ENCODE measurements around the gene NOVA2.

The NOVA2 gene

DNA sequence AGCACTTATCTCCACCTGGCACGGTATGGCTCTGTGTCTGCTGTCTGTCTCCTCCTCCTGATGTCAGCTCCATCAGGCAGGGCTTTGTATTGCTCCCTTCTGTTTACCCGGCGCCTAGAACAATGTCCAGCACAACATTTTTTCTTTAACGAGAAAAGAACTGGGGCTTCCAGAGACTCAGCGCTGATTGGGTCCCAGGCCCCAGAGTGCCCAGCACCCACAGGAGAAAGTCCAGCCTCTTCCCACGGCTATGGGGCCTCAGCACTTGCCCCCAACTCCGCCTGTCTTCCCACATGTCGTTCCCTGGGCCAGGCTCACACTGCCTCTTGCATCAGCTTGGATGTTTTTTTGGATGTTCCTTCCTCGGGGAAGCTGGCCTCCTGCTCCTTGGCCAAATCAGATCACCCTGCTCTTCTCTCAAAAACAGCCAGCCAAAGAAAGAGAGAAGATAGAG, 78.1 kb downstream of the NOVA2 start:
- DNase-seq (ENCODE audit: low read depth) = no peak

- no peak for DNase-seq (ENCODE audit: low read depth)
Observed at GRCh38 chr19:45890877-45891276, 82.8 kb downstream of the NOVA2 start.

DNA sequence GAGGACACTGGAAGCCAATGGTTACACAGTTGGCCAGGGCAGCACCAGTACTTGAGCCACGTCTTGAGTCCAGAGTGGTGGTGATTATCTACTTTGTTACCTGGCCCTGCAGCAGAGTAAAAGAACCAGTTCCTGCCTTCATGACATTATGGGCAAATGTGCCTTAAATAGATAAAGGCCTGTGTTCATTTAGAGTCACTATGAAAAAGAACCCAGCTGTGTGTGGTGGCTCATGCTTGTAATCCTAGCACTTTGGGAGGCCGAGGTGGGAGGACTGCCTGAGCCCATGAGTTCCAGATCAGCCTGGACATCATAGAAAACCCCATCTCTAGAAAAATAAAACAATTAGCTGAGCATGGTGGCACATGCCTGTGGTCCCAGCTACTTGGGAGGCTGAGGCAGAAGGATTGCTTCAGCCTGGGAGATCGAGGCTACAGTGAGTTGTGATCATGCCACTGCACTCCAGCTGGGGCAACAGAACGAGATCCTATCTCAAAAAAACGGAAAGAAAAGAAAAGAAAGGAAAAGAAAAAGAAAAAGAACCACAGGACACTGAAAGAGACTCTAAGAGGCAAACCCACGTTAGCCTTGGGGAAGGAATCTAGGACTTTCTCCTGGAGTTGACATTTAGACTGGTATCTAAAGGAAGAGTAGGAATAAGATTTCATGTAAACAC, 84.3 kb downstream of the NOVA2 start:
- DNase-seq (ENCODE audit: low read depth) = no peak

GRCh38 chr19:45887200-45887710, 86.4 kb downstream of the NOVA2 start:
- DNase-seq (ENCODE audit: low read depth) = no peak

DNA sequence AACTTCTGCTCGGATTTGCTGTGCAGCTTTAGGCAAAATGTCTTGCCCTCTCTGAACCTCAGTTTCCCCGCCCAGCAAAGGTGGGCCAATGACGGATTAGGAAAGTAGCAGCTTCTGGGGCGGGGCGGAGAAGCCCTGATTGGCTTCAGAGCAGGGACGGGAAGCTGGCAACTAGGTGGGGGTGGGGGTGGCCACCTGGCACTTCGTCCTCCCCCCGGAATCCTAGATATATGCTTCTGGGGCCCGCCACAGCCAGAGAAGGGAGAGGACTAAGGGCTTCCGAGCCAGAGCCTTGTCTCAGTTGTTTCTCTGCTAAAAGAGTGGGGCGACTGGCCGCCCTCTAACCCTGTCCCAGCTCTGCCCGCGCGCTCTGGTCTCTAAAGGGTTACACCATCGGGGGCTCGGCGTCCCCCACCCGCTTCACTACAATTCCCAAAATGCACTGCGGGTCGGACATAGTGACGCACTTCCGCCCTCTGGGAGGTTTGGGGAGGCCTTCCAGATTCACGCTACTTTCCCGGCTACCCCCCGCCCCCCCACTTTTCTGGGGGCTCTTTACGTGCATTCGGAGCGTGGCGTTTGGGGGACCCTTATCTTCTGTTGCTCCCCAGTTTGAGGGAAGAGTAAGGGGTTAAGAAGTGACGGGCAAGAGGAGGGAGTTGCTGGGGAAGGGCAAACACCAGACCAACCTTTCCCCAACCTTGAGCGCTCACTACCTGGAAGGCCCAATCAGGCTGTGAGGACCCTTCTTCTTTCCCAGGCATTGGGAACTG, 87.1 kb downstream of the NOVA2 start:
- peak; percentile 89 for DNase-seq (ENCODE audit: low read depth)

GRCh38 chr19:45885556-45886426, 87.9 kb downstream of the NOVA2 start, which contains the start of gene IRF2BP1:
Gene IRF2BP1 (minus strand): TSS chr19:45886141. CDS start chr19:45885774, 367 bp downstream.
- DNase-seq (ENCODE audit: low read depth) = peak; percentile 83

GRCh38 chr19:45884682-45885555, 88.7 kb downstream of the NOVA2 start:
- no peak for DNase-seq (ENCODE audit: low read depth)

DNA sequence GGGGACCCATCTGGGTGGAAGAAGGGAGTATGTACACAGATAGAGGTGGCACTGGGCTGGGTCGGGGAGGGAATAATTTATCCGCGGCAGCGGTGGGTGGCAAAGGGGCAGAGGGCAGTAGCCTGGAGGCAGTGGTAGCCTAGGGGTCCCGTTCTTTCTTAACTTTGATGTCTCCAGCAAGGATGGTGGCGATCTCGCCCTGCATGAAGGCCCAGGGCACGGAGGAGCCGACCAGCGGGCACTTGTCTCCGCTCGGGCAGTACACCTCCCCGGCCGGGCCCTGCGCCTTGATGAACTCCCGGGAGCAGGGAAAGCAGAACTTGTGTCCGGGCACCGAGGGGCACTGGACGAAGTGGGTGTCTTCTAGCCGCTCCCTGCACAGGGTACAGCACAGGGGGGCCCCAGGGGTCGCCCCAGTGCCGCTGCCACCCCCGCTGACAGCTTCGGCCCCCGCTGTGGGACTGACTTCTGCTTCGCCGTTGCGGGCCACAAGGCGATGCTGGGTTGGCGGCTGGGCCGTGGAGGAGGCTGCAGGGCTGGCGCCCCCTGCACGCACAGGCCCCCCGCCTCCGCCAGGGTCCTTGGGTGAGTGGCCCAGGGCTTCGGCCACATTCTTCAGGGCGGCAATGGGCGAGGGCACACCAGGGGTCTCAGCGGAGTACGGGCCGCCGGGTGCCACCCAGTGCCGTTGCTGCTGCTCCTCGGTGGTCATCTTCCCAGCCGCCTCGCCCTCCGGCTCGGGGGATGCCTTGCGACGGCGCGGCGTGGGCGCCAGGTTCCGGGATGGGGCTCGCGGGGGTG, 89.6 kb downstream of the NOVA2 start:
- DNase-seq (ENCODE audit: low read depth) = no peak

All from GM04504 (cell line).